Ishikawa (cell line): Measurements from ENCODE around the gene MINK1.

Experiments
- CEBPB ChIP-seq: IDR thresholded peaks from 2 replicates; pipeline ENCODE4 v1.6.1; 2012
- EGR1 ChIP-seq: IDR thresholded peaks from 2 replicates; pipeline ENCODE4 v1.6.1; 2012
- EP300 ChIP-seq: IDR thresholded peaks from 2 replicates; pipeline ENCODE4 v1.6.1; 2012; ENCODE audit warnings: borderline replicate concordance
- FOXM1 ChIP-seq: IDR thresholded peaks from 2 replicates; pipeline ENCODE4 v1.6.1; 2012; ENCODE audit warnings: low read depth, borderline replicate concordance
- MAX ChIP-seq: IDR thresholded peaks from 2 replicates; pipeline ENCODE4 v1.6.1; 2012
- NFIC ChIP-seq: IDR thresholded peaks from 2 replicates; pipeline ENCODE4 v1.6.1; 2012
- RAD21 ChIP-seq: IDR thresholded peaks from 2 replicates; pipeline ENCODE4 v1.6.1; 2012; ENCODE audit warnings: low read depth
- REST ChIP-seq: IDR thresholded peaks from 2 replicates; pipeline ENCODE4 v1.6.1; 2012; ENCODE audit warnings: low read depth, mild to moderate bottlenecking
- TAF1 ChIP-seq: IDR thresholded peaks from 2 replicates; pipeline ENCODE4 v1.6.1; 2012; ENCODE audit warnings: low read depth, mild to moderate bottlenecking
- TCF12 ChIP-seq: IDR thresholded peaks from 2 replicates; pipeline ENCODE4 v1.6.1; 2012; ENCODE audit warnings: low read depth
- TEAD4 ChIP-seq: IDR thresholded peaks from 2 replicates; pipeline ENCODE4 v1.6.1; 2012
- YY1 ChIP-seq: IDR thresholded peaks from 2 replicates; pipeline ENCODE4 v1.6.1; 2012; ENCODE audit warnings: low read depth
- TF ChIP-seq, protein P1 (sequence below): IDR thresholded peaks from 2 replicates; pipeline ENCODE4 v1.6.1; 2012

The MINK1 gene

GRCh38 chr17:4938069-4938491 lies 104.9 kb downstream of the MINK1 start:
- TF ChIP-seq REST (no peak), TAF1 (no peak), EGR1 (no peak), RAD21 (no peak), EP300 (no peak), NFIC (no peak), MAX (no peak)

DNA sequence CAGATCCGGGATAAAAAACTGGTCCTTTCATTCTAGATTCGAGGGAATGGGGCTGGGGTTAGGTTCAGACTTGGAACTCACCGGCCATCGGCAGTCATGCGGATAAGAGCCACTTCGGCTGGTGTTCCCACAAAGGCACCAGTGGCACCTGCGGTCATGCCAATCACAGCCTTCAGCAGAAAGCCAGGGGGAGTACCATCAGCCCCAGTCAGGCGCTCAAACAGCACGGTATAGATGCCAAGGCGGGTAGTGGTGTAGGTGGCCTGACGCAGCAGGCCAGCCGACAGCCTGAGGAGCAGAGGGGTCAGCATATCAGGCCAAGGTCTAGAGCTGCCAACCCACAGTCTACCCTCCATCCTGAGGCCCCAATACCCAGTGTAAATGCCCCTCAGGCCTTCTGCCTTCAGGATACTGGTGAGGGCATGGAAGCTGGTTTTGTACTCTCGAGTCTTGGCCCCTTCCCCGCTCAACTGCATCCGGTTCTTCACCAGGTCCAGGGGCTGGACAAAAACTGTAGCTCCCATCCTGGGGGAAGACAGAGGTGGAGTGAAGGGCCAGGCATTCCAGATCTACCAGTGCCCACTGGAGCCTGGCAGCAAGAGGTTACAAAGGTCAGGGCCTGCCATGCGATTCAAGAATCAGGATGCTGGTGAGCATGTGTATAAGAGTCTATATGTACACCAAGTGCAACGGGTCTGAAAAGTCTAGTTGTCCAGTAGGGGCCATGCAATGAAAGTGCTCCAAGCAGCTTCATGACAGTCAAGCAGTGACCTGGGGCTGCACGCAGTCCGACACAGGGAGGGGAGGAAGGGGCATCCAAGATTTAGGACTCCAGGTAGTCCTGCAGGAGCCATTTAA lies 105.8 kb downstream of the MINK1 start:
- TF ChIP-seq MAX = no peak
- TF ChIP-seq, protein P1, sequence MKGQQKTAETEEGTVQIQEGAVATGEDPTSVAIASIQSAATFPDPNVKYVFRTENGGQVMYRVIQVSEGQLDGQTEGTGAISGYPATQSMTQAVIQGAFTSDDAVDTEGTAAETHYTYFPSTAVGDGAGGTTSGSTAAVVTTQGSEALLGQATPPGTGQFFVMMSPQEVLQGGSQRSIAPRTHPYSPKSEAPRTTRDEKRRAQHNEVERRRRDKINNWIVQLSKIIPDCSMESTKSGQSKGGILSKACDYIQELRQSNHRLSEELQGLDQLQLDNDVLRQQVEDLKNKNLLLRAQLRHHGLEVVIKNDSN = no peak
- no peak for TF ChIP-seq TAF1

- TF ChIP-seq EGR1 = no peak
These were observed 106.3 kb downstream of the MINK1 start for GRCh38 chr17:4939546-4939795.

DNA sequence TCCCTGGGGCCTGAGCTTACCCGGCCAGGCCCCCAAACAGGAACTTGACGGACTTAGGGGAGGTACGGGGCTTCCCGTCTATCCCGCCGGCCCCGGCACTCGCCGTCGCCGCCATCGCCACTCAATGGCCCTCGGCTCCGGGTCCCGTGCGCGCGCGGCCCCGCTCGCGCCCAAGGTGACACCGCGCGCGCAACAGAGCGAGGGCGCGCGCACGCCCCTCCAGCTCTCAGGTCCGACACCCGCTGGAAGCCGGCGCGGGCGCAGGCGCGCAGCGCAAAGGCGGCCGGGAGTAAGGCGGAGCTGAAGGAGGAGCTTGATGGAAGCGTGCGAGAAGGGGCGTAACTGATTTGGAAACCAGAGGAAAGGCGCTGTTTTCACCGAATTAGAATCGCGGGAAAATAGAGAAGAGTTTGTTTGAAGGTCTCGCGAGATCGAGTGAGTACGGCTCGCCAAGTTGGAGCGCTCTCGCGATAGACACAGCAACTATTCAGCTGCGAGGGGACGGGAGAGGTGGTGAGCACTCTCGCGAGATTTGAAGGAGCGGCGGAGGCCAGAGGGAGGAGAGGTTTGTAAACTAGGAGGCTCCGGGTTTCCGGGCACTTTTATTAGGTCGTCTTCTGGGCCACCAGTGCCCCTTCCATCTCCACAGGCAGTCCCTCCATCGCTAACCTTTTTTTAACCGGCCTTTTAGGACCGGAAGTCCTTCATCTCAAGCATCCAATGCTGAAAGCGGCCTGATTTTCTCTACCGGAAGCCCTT lies 106.8 kb downstream of the MINK1 start, which contains the start of the genes RNF167 and SLC25A11:
Gene RNF167 (plus strand): TSS at position 473 of the 759 bp plus-strand sequence. CDS start 642 bp downstream, outside the sequence.
Gene SLC25A11 (minus strand): TSS at position 251 of the 759 bp plus-strand sequence. CDS start 136 bp downstream, at position 115.
- peak; percentile 88 for TF ChIP-seq TAF1
- TF ChIP-seq, protein P1 = 0 out of 2 replicates have a peak, but pooled peaks have one; percentile 14
- TF ChIP-seq YY1 = peak; percentile 85
- peak; percentile 74 for TF ChIP-seq MAX
- TF ChIP-seq EP300 = no peak
- no peak for TF ChIP-seq REST
- TF ChIP-seq TCF12 = peak; percentile 11; the same call in 1 of the 2 replicates
- peak; percentile 48; the same call in 1 of the 2 replicates for TF ChIP-seq FOXM1
- TF ChIP-seq TEAD4 = no peak

DNA sequence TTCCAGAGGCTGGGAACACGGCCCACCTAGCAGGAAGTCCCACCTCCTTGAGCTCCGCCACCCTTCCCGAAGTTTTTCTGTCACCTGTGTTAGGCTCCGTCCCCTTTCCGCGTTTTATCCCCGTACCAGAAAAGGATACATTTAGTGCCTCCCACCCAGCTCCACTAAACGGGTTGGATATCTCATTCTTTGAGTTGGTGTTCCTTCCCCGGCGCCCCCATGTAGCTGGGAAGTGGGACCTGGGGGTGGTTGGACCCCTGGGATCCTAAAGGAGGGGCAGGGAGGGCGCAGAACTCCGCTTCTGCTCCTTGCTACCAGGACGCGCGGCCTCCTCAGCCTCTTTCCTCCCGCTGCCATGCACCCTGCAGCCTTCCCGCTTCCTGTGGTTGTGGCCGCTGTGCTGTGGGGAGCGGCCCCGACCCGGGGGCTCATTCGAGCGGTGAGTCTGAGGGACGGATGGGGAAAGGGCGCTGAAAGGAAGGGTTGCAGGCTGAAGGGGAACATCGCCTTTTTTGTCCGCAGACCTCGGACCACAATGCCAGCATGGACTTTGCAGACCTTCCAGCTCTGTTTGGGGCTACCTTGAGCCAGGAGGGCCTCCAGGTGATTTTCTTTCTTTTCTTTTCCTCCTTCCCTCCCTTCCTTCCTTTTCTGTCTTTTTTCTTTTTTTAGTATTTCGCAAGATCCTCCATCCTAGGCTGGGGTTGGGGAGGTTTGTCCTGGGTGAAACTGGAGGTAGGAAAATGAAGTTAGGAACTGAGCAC lies 107.6 kb downstream of the MINK1 start:
- TF ChIP-seq RAD21 (no peak), MAX (no peak), CEBPB (no peak), REST (no peak), NFIC (no peak), TAF1 (no peak; the same call in none of the 2 replicates), FOXM1 (no peak; the same call in 1 of the 2 replicates), TEAD4 (no peak)
- TF ChIP-seq, protein P1 = no peak
